HepG2 (cell line): Measurements from ENCODE around the gene TMEM231. TPM values are rescaled to one million over a fixed set of nuclear protein-coding genes. Genes with fewer than 3 reads are reported as not detected.

ENCODE experiments used
- AFF4 ChIP-seq: sonication (generic); formaldehyde crosslinking; IDR thresholded peaks from 2 replicates; pipeline ENCODE4 v1.4.0; 2020; ENCODE audit warnings: missing genetic modification reagents
- FUBP1 ChIP-seq: sonication (generic); formaldehyde crosslinking; IDR thresholded peaks from 2 replicates; pipeline ENCODE4 v1.5.1; 2020; ENCODE audit warnings: missing genetic modification reagents, mild to moderate bottlenecking, borderline replicate concordance
- HMGXB4 ChIP-seq, 2 experiments: sonication (generic) in 1 of 2; formaldehyde crosslinking in 1 of 2; IDR thresholded peaks; 2 replicates each; pipeline versions ENCODE4 v1.4.0 to v1.6.1; 2018 to 2020; ENCODE audit warnings: missing genetic modification reagents in 2 of 2, borderline replicate concordance in 1 of 2, low read depth in 1 of 2, mild to moderate bottlenecking in 1 of 2, missing biosample characterization in 1 of 2
- SRSF9 ChIP-seq: fragments of 200-400 bp; formaldehyde crosslinking; IDR thresholded peaks from 2 replicates; pipeline ENCODE4 v1.6.1; 2018; ENCODE audit warnings: borderline replicate concordance, mild to moderate bottlenecking, low read depth, low read length; ENCODE audit not compliant: insufficient read depth, poor library complexity, severe bottlenecking
- ZBTB40 ChIP-seq, 2 experiments: fragments of 450-650 bp in 1 of 2; sonication (generic) in 1 of 2; formaldehyde crosslinking in 1 of 2; IDR thresholded peaks; 2 replicates each; pipeline versions ENCODE4 v1.6.1 to v1.8.0; 2016 to 2022; ENCODE audit warnings: antibody characterized with exemption in 1 of 2, mild to moderate bottlenecking in 1 of 2, missing genetic modification reagents in 1 of 2
- ZNF18 ChIP-seq: sonication (generic); formaldehyde crosslinking; IDR thresholded peaks from 2 replicates; pipeline ENCODE4 v1.8.0; 2022; ENCODE audit warnings: mild to moderate bottlenecking, missing genetic modification reagents; ENCODE audit not compliant: insufficient replicate concordance
- polyA plus RNA-seq, 8 experiments: library from polyadenylated mRNA; depleted of rRNA in 3 of 8; stranded (reverse) in 7 of 8; unstranded in 1 of 8; fragments of >200 nt; fragmentation: Illumina TruSeq in 4 of 8; extraction: Trizol in 4 of 8; gene quantifications; 2 replicates each; pipeline versions ENCODE4 v1.2.1 to v1.2.3, GENCODE V29; 2011 to 2016; ENCODE audit warnings: low read depth in 4 of 8, missing spikeins in 1 of 8, mixed read lengths in 1 of 8; ENCODE audit not compliant: insufficient read depth in 1 of 8
- total RNA-seq, 5 experiments: library from RNA; depleted of rRNA; stranded (reverse); fragments of >200 nt; fragmentation: Illumina TruSeq; extraction: Trizol; gene quantifications; 2 replicates each; pipeline ENCODE4 v1.2.3, GENCODE V29; 2016; ENCODE audit warnings: low read depth in 1 of 5

TMEM231 gene
- total and polyA plus RNA-seq, 2 of the 13 experiments (the other 11 are each of a cell fraction or from before 2014, with no cell fraction given), result 3.5 to 7.4 TPM

- TF ChIP-seq ZBTB40 (IDR thresholded peaks at IDR 0.05) (peak; percentile 50; the same call in 1 of the 2 replicates), ZBTB40 (CRISPR knock-in tag; IDR thresholded peaks at IDR 0.05) (0 out of 2 replicates have a peak, but pooled peaks have one; percentile 49), FUBP1 (CRISPR knock-in tag) (no peak), HMGXB4 (CRISPR knock-in tag; IDR thresholded peaks at IDR 0.05; ENCODE audit: borderline replicate concordance in 1 of 2, low read depth in 1 of 2) (peak; percentile 92 to 93), ZNF18 (CRISPR knock-in tag) (peak; percentile 38), AFF4 (no peak), SRSF9 (no peak)
Measured at GRCh38 chr16:75566040-75566757, 10.1 kb upstream of the TMEM231 start, which contains the start of gene GABARAPL2 (continued).
